Epithelial cell of esophagus (primary cell): ENCODE results near the gene MAIP1.

Experiments used
- DNase-seq: peaks from one replicate; pipeline ENCODE4 v3.0.0; 2010; ENCODE audit warnings: low read depth
- H3K4me3 ChIP-seq: 2 replicates; pipeline ENCODE4 v1.5.1; 2011; ENCODE audit warnings: mild to moderate bottlenecking, low read length, control low read depth
- TF ChIP-seq, protein P1 (sequence below): IDR thresholded peaks from 2 replicates; pipeline ENCODE4 v1.5.1; 2011; ENCODE audit warnings: low read depth, mild to moderate bottlenecking, low read length, control low read depth, inconsistent platforms; ENCODE audit not compliant: insufficient read depth; ENCODE audit errors: missing control alignments

The MAIP1 gene

DNA sequence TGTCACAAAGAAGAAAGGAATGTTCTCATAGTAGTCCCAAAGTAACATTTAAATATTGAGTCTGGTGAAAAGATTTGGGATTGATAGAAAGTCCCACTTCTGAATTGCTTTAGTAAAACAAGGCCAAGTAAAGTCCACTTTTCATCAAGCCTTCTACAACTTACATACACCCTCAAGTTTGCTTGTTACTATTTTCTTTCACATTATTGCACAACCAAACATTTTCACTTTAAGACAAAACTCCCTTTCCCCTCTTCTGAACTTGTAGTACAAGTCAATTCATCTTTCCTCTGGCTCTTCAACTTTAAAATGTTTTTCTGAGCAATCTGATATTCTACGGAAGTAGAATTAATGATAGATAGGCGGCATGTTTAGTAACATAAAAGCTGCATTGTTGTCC lies 11.0 kb downstream of the MAIP1 start:
- TF ChIP-seq, protein P1, sequence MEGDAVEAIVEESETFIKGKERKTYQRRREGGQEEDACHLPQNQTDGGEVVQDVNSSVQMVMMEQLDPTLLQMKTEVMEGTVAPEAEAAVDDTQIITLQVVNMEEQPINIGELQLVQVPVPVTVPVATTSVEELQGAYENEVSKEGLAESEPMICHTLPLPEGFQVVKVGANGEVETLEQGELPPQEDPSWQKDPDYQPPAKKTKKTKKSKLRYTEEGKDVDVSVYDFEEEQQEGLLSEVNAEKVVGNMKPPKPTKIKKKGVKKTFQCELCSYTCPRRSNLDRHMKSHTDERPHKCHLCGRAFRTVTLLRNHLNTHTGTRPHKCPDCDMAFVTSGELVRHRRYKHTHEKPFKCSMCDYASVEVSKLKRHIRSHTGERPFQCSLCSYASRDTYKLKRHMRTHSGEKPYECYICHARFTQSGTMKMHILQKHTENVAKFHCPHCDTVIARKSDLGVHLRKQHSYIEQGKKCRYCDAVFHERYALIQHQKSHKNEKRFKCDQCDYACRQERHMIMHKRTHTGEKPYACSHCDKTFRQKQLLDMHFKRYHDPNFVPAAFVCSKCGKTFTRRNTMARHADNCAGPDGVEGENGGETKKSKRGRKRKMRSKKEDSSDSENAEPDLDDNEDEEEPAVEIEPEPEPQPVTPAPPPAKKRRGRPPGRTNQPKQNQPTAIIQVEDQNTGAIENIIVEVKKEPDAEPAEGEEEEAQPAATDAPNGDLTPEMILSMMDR: no peak

DNA sequence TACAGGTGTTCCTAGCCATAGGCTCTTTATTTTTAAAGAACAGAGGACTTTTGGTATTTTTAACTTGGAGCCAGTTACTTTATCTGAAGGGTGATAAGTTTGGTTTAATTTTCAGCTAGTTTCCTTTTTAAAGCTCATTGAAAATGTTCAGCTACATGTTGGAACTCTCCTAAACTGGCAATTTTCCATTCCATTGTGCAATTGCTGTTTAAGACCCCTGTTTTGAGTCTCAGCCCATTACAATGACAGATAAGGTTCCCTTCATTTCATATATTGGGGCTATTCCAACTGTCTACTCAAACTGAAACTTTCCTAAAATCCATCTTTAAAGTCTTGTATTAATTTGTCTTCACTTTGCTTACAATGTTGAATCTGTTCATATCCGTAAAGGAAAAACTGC lies 11.6 kb downstream of the MAIP1 start:
- no peak overlapping the region for H3K4me3 ChIP-seq
- no peak for DNase-seq
- TF ChIP-seq, protein P1: no peak

More for the DNA sequence above, 11.0 kb downstream of the MAIP1 start:
- no peak for DNase-seq
- no peak overlapping the region for H3K4me3 ChIP-seq

DNA sequence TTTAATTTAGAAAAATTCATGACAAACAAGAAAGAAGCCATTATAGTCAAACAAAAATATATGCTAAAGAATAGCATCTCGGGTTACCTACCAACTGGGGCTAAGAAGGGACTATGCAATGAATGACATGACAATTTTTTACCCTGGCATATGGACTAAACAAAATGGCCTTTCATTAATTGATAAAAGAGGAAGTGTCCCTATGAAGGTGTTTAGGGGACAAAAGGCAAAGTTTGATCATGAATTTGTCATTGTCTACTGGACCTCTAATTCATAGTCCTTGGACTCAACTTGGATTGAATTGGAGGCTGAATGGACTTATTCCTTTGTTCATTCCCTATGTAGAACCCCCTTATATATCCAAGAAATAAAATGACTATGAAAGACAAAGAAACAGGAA lies 12.7 kb downstream of the MAIP1 start:
- TF ChIP-seq, protein P1: no peak

DNA sequence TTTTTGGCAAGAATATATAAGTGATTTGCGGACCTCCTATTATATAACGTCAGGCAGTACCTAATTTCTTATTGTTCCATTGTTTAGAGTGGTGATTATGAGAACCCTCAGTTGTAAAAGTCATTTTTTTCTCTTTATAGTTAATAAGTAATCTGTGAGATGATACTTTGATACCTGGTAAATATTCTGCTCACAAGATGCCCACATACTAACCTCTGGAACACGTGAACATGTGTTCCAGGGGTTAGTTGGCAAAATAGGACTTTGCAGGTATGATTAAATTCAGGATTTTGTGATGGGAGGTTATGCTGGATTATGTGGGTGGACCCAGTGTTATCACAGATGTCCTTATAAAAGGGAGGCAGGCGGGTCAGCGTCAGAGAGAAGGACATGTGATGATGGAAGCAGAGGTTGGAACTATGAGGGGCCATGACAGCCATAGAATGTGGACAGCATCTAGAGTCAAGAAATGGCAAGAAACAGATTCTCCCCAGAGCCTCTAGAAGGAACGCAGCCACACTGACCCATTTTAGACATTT lies 16.8 kb downstream of the MAIP1 start:
- no peak overlapping the region for H3K4me3 ChIP-seq
- no peak for DNase-seq
- TF ChIP-seq, protein P1: no peak

More for the DNA sequence above, 12.7 kb downstream of the MAIP1 start:
- DNase-seq: no peak
- no peak overlapping the region for H3K4me3 ChIP-seq

DNA sequence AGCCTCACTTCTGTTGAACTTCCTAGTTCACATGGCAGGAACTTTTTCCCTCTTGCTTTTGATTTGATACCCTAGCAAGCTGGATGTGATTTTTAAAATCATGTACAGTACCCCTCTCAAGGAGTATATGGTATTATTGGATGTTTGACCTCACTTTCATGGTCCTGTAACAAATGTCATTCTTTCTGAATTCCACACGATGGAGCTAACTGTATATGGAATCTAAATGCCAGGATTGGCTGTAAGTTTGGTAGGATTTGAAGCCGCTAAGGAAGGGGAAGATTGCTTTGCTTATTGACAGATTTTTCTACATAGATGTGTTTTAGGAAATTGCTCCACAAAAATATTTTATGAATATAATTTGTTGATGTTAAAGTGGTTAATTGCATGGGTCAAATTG lies 18.3 kb downstream of the MAIP1 start:
- peak; percentile 52 for DNase-seq
- TF ChIP-seq, protein P1: peak; percentile 57
- H3K4me3 ChIP-seq: no peak overlapping the region

DNA sequence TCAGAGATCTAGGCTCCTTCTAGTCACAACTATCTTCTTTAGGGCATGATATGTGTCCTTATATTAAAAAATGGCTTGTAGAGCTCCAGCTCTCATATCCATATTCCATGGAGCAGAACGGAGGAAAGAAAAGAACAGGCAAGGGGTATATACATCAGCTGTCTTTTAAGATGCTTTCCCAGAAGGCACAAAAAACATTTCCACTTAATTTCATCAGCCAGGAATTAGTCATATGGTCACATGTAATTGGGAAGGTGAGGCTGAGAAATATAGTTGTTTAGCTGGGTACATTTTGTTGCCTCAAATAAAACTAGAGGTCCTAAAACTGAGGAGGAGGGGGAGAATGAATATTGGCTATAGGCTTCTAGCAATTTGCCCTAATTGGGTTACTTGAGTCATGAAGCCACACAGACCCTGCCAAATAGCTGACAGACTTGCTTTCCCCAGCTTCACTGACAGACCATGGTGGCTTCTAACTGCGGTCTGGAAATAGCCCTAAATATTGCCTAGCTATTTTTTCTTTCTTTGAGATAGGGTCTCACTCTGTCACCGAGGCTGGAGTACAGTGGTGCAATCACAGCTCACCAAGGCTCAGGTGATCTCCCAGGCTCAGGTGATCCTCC lies 20.0 kb downstream of the MAIP1 start:
- no peak overlapping the region for H3K4me3 ChIP-seq
- TF ChIP-seq, protein P1: no peak
- DNase-seq: peak; percentile 29

DNA sequence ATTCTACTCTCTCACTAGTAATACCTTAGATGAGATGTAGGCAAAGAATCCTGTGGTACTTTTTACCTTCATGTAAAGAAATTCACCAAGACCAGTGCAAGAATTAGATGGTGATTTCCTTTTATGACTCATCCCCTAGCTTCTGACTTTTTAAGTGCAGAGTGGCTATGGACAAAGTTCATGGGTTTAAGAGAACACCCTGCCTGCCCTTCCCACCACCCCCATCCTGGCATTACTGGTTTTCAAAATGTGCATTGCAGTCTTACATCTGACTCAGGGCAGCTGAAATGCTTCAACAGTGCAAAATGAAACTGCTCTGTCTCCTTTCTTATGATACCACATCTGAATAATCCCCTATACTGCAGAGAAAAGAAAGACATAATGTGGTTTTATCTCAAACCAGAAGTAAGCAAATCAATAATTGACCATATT lies 22.6 kb downstream of the MAIP1 start:
- DNase-seq: peak; percentile 84
- H3K4me3 ChIP-seq: no peak overlapping the region
- TF ChIP-seq, protein P1: no peak
